ENCODE results near the gene HERC3.

DNA sequence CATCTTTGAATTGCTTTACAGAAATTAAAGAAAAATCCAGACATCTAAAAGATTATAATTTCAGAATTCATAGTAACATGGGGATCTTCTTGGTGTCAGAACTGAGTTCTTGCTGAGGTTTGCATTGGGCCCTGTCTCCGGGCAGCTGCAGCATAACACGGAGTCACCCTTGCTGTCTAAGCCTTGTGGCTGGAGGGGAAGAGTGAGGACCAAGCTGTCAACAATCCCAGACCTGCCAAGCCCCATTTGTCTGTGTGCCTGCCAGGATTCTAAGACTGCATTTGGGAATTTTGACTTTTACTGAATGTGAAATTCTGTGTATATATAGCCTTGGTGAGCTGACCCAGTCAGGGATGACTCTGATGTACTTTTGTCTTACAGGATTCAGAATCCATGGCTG, 130.5 kb downstream of the HERC3 start:
- no peak for TF ChIP-seq POLR2AphosphoS5 (IDR thresholded peaks at IDR 0.05; ENCODE audit: low read length)
- TF ChIP-seq CHD2 (IDR thresholded peaks at IDR 0.05; ENCODE audit: borderline replicate concordance, low read depth, low read length) = no peak
- TF ChIP-seq, protein P1, sequence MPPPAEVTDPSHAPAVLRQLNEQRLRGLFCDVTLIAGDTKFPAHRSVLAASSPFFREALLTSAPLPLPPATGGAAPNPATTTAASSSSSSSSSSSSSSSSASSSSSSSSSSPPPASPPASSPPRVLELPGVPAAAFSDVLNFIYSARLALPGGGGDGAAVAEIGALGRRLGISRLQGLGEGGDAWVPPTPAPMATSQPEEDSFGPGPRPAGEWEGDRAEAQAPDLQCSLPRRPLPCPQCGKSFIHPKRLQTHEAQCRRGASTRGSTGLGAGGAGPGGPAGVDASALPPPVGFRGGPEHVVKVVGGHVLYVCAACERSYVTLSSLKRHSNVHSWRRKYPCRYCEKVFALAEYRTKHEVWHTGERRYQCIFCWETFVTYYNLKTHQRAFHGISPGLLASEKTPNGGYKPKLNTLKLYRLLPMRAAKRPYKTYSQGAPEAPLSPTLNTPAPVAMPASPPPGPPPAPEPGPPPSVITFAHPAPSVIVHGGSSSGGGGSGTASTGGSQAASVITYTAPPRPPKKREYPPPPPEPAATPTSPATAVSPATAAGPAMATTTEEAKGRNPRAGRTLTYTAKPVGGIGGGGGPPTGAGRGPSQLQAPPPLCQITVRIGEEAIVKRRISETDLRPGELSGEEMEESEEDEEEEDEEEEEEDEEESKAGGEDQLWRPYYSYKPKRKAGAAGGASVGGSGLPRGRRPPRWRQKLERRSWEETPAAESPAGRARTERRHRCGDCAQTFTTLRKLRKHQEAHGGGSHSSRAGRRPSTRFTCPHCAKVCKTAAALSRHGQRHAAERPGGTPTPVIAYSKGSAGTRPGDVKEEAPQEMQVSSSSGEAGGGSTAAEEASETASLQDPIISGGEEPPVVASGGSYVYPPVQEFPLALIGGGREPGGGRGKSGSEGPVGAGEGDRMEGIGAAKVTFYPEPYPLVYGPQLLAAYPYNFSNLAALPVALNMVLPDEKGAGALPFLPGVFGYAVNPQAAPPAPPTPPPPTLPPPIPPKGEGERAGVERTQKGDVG (CRISPR knock-in tag; IDR thresholded peaks at IDR 0.05) = no peak
- TF ChIP-seq EZH2 (IDR thresholded peaks at IDR 0.05; ENCODE audit: borderline replicate concordance, control insufficient read depth, low read depth, low read length) = no peak
- TF ChIP-seq, protein P2, sequence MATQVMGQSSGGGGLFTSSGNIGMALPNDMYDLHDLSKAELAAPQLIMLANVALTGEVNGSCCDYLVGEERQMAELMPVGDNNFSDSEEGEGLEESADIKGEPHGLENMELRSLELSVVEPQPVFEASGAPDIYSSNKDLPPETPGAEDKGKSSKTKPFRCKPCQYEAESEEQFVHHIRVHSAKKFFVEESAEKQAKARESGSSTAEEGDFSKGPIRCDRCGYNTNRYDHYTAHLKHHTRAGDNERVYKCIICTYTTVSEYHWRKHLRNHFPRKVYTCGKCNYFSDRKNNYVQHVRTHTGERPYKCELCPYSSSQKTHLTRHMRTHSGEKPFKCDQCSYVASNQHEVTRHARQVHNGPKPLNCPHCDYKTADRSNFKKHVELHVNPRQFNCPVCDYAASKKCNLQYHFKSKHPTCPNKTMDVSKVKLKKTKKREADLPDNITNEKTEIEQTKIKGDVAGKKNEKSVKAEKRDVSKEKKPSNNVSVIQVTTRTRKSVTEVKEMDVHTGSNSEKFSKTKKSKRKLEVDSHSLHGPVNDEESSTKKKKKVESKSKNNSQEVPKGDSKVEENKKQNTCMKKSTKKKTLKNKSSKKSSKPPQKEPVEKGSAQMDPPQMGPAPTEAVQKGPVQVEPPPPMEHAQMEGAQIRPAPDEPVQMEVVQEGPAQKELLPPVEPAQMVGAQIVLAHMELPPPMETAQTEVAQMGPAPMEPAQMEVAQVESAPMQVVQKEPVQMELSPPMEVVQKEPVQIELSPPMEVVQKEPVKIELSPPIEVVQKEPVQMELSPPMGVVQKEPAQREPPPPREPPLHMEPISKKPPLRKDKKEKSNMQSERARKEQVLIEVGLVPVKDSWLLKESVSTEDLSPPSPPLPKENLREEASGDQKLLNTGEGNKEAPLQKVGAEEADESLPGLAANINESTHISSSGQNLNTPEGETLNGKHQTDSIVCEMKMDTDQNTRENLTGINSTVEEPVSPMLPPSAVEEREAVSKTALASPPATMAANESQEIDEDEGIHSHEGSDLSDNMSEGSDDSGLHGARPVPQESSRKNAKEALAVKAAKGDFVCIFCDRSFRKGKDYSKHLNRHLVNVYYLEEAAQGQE (IDR thresholded peaks at IDR 0.05; ENCODE audit: low read depth, low read length) = no peak
- no peak for TF ChIP-seq SUZ12 (IDR thresholded peaks at IDR 0.05; ENCODE audit: unreplicated experiment)
- no peak for TF ChIP-seq BCL11A (IDR thresholded peaks at IDR 0.05; ENCODE audit: low read depth, low read length)
- no peak for TF ChIP-seq CREB1 (IDR thresholded peaks at IDR 0.05; ENCODE audit: low read depth)
- TF ChIP-seq, protein P3, sequence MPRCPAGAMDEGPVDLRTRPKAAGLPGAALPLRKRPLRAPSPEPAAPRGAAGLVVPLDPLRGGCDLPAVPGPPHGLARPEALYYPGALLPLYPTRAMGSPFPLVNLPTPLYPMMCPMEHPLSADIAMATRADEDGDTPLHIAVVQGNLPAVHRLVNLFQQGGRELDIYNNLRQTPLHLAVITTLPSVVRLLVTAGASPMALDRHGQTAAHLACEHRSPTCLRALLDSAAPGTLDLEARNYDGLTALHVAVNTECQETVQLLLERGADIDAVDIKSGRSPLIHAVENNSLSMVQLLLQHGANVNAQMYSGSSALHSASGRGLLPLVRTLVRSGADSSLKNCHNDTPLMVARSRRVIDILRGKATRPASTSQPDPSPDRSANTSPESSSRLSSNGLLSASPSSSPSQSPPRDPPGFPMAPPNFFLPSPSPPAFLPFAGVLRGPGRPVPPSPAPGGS (IDR thresholded peaks at IDR 0.05; ENCODE audit: borderline replicate concordance, insufficient read depth, low read depth, low read length, poor library complexity, severe bottlenecking) = no peak
- no peak for TF ChIP-seq ZSCAN29 (IDR thresholded peaks at IDR 0.05)
- TF ChIP-seq CHD4 (IDR thresholded peaks at IDR 0.05) = no peak
